GM12891 (cell line): Measurements from ENCODE around the gene PARD3.

Source experiments
- POLR2A ChIP-seq: IDR thresholded peaks from 2 replicates; pipeline ENCODE4 v1.6.1; 2011; ENCODE audit warnings: low read depth, low read length, control low read depth
- POLR2AphosphoS5 ChIP-seq: IDR thresholded peaks from 2 replicates; pipeline ENCODE4 v1.6.1; 2011; ENCODE audit warnings: low read depth, low read length, control low read depth
- TAF1 ChIP-seq: IDR thresholded peaks from 2 replicates; pipeline ENCODE4 v1.6.1; 2011; ENCODE audit warnings: low read depth, low read length, control low read depth

GRCh38 chr10:34710391-34710751 is 104.7 kb downstream of the PARD3 start:
- TF ChIP-seq POLR2A (no peak), TAF1 (no peak), POLR2AphosphoS5 (no peak)
